Esophagus squamous epithelium (tissue), 4 donors: ENCODE measurements around the gene APEX2.

Experiments used
- CTCF ChIP-seq, 6 experiments: fragments of 450-650 bp in 4 of 6; fragments of 200-600 bp in 2 of 6; sonication (generic) in 2 of 6; IDR thresholded peaks; one replicate each; pipeline ENCODE4 v1.5.1; 2016 to 2019; ENCODE audit warnings: antibody characterized with exemption in 6 of 6, mild to moderate bottlenecking in 4 of 6, moderate library complexity in 4 of 6
- POLR2A ChIP-seq, 4 donors: fragments of 450-650 bp; IDR thresholded peaks; one replicate each; pipeline ENCODE4 v1.6.1; 2017; ENCODE audit warnings: antibody characterized with exemption in 4 of 4, mild to moderate bottlenecking in 4 of 4, moderate library complexity in 3 of 4

- TF ChIP-seq CTCF (IDR thresholded peaks at IDR 0.05) (no peak), POLR2A (IDR thresholded peaks at IDR 0.05) (no peak)
Observed at GRCh38 chrX:55028611-55029010, 28.4 kb downstream of the APEX2 start.
